GM12892 (cell line): ENCODE data around the gene HBS1L.

ENCODE experiments used
- POLR2A ChIP-seq: IDR thresholded peaks from 2 replicates; pipeline ENCODE4 v1.6.1; 2011; ENCODE audit warnings: low read depth, low read length, control low read depth
- POLR2AphosphoS5 ChIP-seq: IDR thresholded peaks from 2 replicates; pipeline ENCODE4 v1.6.1; 2011; ENCODE audit warnings: low read depth, low read length, control low read depth
- TAF1 ChIP-seq: IDR thresholded peaks from 2 replicates; pipeline ENCODE4 v1.6.1; 2011; ENCODE audit warnings: low read depth, mild to moderate bottlenecking, control low read depth, low read length, borderline replicate concordance

GRCh38 chr6:134930463-134930862 is 124.2 kb downstream of the HBS1L start:
- TF ChIP-seq POLR2AphosphoS5 (no peak), POLR2A (no peak), TAF1 (no peak)
